HCT116 (cell line): ENCODE measurements around the gene ZFP14. TPM values are rescaled to one million over a fixed set of nuclear protein-coding genes. Genes with fewer than 3 reads are reported as not detected.

Experiments
- ATAC-seq: fragments of 200-7000 bp; cut with Tn5 transposase; 2 replicates; pipeline ENCODE4 v1.9.1; 2020; ENCODE audit warnings: mild to moderate bottlenecking, moderate library complexity
- BruUV-seq: library from RNA; stranded (reverse); fragments of 400-500 nt; replicated peaks from 2 replicates; lab custom pipeline; 2021; lab: Mats Ljungman, UMichigan
- CTCF ChIA-PET: fragments of 300-600 bp; sonication (Branson Sonifier 250); formaldehyde crosslinking; loops from one replicate; lab custom pipeline; 2021; ENCODE audit warnings: antibody characterized with exemption; lab: Charles Lee
- POLR2A ChIA-PET: fragments of 300-600, 350-600 bp; sonication (Branson Sonifier 250); formaldehyde crosslinking; loops from one replicate; lab custom pipeline; 2021; ENCODE audit warnings: antibody characterized with exemption; lab: Charles Lee
- RAD21 ChIA-PET, 2 experiments: fragments of 300-600 bp; sonication (Branson Sonifier 250); formaldehyde crosslinking; loops; one replicate each; lab custom pipeline; 2023; ENCODE audit warnings: low total read pairs in 2 of 2; ENCODE audit not compliant: uncharacterized antibody in 2 of 2, unreplicated experiment in 2 of 2, low non-redundant PET in 1 of 2; lab: Charles Lee
- DNase-seq: peaks from one replicate; pipeline ENCODE4 v3.0.0-alpha.2; 2010; ENCODE audit warnings: low read depth, low spot score
- H2AFZ ChIP-seq: fragments of 200-600 bp; shearing (Covaris generic), sonication (generic); 2 replicates; pipeline ENCODE4 v1.6.1; 2017; ENCODE audit warnings: low read depth, mixed run types, mixed read lengths, antibody characterized with exemption, low read length; ENCODE audit not compliant: poor library complexity, severe bottlenecking
- H3K27ac ChIP-seq: 2 replicates; pipeline ENCODE4 v1.5.1; 2012; ENCODE audit warnings: low read depth, low read length
- H3K27me3 ChIP-seq: fragments of 200-600 bp; sonication (generic); 2 replicates; pipeline ENCODE4 v1.6.1; 2016; ENCODE audit warnings: mixed run types, low read length, mixed read lengths; ENCODE audit not compliant: insufficient read depth
- H3K36me3 ChIP-seq, 2 experiments: fragments of 200-500 bp in 1 of 2; fragments of 200-600 bp in 1 of 2; sonication (Bioruptor generic) in 1 of 2; sonication (generic) in 1 of 2; 2 replicates each; pipeline versions ENCODE4 v1.5.1 to v1.6.1; 2014 to 2016; ENCODE audit warnings: low read length in 2 of 2, inconsistent platforms in 1 of 2, mixed read lengths in 1 of 2, mixed run types in 1 of 2; ENCODE audit not compliant: insufficient read depth in 2 of 2, control insufficient read depth in 1 of 2
- H3K4me1 ChIP-seq, 2 experiments: fragments of 200-600 bp in 1 of 2; sonication (generic) in 1 of 2; 2 replicates each; pipeline versions ENCODE4 v1.5.1 to v1.6.1; 2012 to 2017; ENCODE audit warnings: low read length in 2 of 2, inconsistent platforms in 1 of 2, mild to moderate bottlenecking in 1 of 2, mixed read lengths in 1 of 2, mixed run types in 1 of 2, moderate library complexity in 1 of 2; ENCODE audit not compliant: insufficient read depth in 2 of 2, control insufficient read depth in 1 of 2
- H3K4me2 ChIP-seq: fragments of 200-600 bp; sonication (generic); 2 replicates; pipeline ENCODE4 v1.6.1; 2017; ENCODE audit warnings: mixed run types, low read length, mixed read lengths
- H3K4me3 ChIP-seq, 2 experiments: fragments of 200-600 bp in 1 of 2; sonication (generic) in 1 of 2; replicated peaks in 1 of 2; 2 replicates each; pipeline ENCODE4 v1.5.1; 2011 to 2016; ENCODE audit warnings: low read length in 2 of 2, control low read depth in 1 of 2, low read depth in 1 of 2, mild to moderate bottlenecking in 1 of 2, mixed read lengths in 1 of 2, mixed run types in 1 of 2
- H3K79me2 ChIP-seq: fragments of 200-600 bp; sonication (generic); 2 replicates; pipeline ENCODE4 v1.6.1; 2017; ENCODE audit warnings: mild to moderate bottlenecking, mixed run types, low read length, moderate library complexity, mixed read lengths; ENCODE audit not compliant: insufficient read depth
- H3K9ac ChIP-seq: fragments of 200-600 bp; sonication (generic); 2 replicates; pipeline ENCODE4 v1.6.1; 2016; ENCODE audit warnings: low read length, mixed read lengths
- H3K9me2 ChIP-seq: fragments of 200-600 bp; sonication (generic), shearing (Covaris generic); 2 replicates; pipeline ENCODE4 v1.6.1; 2017; ENCODE audit warnings: mixed run types, mild to moderate bottlenecking, moderate library complexity; ENCODE audit not compliant: insufficient read depth
- H3K9me3 ChIP-seq, 2 experiments: fragments of 200-500 bp in 1 of 2; fragments of 200-600 bp in 1 of 2; sonication (Bioruptor generic) in 1 of 2; sonication (generic) in 1 of 2; 2 replicates each; pipeline ENCODE4 v1.6.1; 2014 to 2017; ENCODE audit warnings: low read length in 2 of 2, mixed read lengths in 2 of 2, inconsistent platforms in 1 of 2, low read depth in 1 of 2, mild to moderate bottlenecking in 1 of 2, mixed run types in 1 of 2, moderate library complexity in 1 of 2; ENCODE audit not compliant: control insufficient read depth in 1 of 2, insufficient read depth in 1 of 2
- H4K20me1 ChIP-seq: fragments of 200-600 bp; sonication (generic), shearing (Covaris generic); 2 replicates; pipeline ENCODE4 v1.6.1; 2017; ENCODE audit warnings: mixed run types, mild to moderate bottlenecking, moderate library complexity; ENCODE audit not compliant: insufficient read depth
- CTCF ChIP-seq, 3 experiments: fragments of 200-600 bp in 1 of 3; sonication (generic) in 1 of 3; IDR thresholded peaks in 2 of 3; conservative IDR thresholded peaks in 1 of 3; 2 replicates each; pipeline ENCODE4 v1.5.1; 2012 to 2017; ENCODE audit warnings: low read depth in 2 of 3, low read length in 2 of 3, antibody characterized with exemption in 1 of 3, borderline replicate concordance in 1 of 3, control low read depth in 1 of 3, mild to moderate bottlenecking in 1 of 3, mixed read lengths in 1 of 3, mixed run types in 1 of 3, moderate library complexity in 1 of 3; ENCODE audit not compliant: insufficient read depth in 1 of 3
- ELF1 ChIP-seq: IDR thresholded peaks from 2 replicates; pipeline ENCODE4 v1.6.1; 2012; ENCODE audit warnings: low read depth, borderline replicate concordance
- FOSL1 ChIP-seq: IDR thresholded peaks from 2 replicates; pipeline ENCODE4 v1.6.1; 2012; ENCODE audit warnings: low read depth
- POLR2AphosphoS5 ChIP-seq: IDR thresholded peaks from 2 replicates; pipeline ENCODE4 v1.6.1; 2011; ENCODE audit warnings: mild to moderate bottlenecking, low read depth, low read length, moderate library complexity
- RAD21 ChIP-seq: IDR thresholded peaks from 2 replicates; pipeline ENCODE4 v1.6.1; 2012; ENCODE audit warnings: low read depth, mild to moderate bottlenecking
- REST ChIP-seq: IDR thresholded peaks from 2 replicates; pipeline ENCODE4 v1.6.1; 2012; ENCODE audit warnings: low read depth
- SIN3A ChIP-seq: IDR thresholded peaks from 2 replicates; pipeline ENCODE4 v1.6.1; 2012; ENCODE audit warnings: low read depth
- SRF ChIP-seq: IDR thresholded peaks from 2 replicates; pipeline ENCODE4 v1.6.1; 2012; ENCODE audit warnings: low read depth
- YY1 ChIP-seq: IDR thresholded peaks from 2 replicates; pipeline ENCODE4 v1.6.1; 2011; ENCODE audit warnings: low read length, low read depth, moderate library complexity, mild to moderate bottlenecking; ENCODE audit not compliant: insufficient replicate concordance; ENCODE audit errors: extremely low read depth
- ZFX ChIP-seq: fragments of 450-650 bp; IDR thresholded peaks from 2 replicates; pipeline ENCODE4 v1.6.1; 2017
- intact Hi-C: fragments of 100-400 bp; cut with micrococcal nuclease; formaldehyde crosslinking; loops from 2 replicates; pipeline ENCODE4 v1.10.0; 2022
- total RNA-seq: library from RNA; stranded (reverse); gene quantifications from one replicate; pipeline ENCODE4 v1.2.1, GENCODE V29; 2021; ENCODE audit not compliant: unreplicated experiment
- TF ChIP-seq, protein P1 (sequence below): IDR thresholded peaks from 2 replicates; pipeline ENCODE4 v1.6.1; 2012
- TF ChIP-seq, protein P2 (sequence below): IDR thresholded peaks from 2 replicates; pipeline ENCODE4 v1.6.1; 2012
- TF ChIP-seq, protein P3 (sequence below): IDR thresholded peaks from 2 replicates; pipeline ENCODE4 v1.6.1; 2011; ENCODE audit warnings: mild to moderate bottlenecking, low read length, moderate library complexity; ENCODE audit not compliant: insufficient replicate concordance; ENCODE audit errors: extremely low read depth

The ZFP14 gene
- total RNA-seq, 1 experiment from 2014 or later: 2.8 TPM

GRCh38 chr19:36398571-36398970 is 19.6 kb upstream of the ZFP14 start:
- ChIA-PET RAD21 (no interaction called here), POLR2A (no interaction called here), CTCF (no interaction called here)
- no peaks in the 10 kb centered on the region for H3K4me1 ChIP-seq
- H3K27me3 ChIP-seq: no peaks in the 10 kb centered on the region
- no peak for ATAC-seq
- H3K9ac ChIP-seq: no peak overlapping the region
- H3K36me3 ChIP-seq: no peaks in the 10 kb centered on the region
- no peaks in the 10 kb centered on the region for H4K20me1 ChIP-seq
- H3K4me2 ChIP-seq: no peak overlapping the region
- TF ChIP-seq ELF1: no peak
- TF ChIP-seq ZFX: no peak
- no peak for TF ChIP-seq REST
- TF ChIP-seq, protein P1, sequence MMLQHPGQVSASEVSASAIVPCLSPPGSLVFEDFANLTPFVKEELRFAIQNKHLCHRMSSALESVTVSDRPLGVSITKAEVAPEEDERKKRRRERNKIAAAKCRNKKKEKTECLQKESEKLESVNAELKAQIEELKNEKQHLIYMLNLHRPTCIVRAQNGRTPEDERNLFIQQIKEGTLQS: no peak
- TF ChIP-seq FOSL1: no peak
- no peak for TF ChIP-seq SIN3A
- no peak for TF ChIP-seq RAD21
- TF ChIP-seq CTCF (IDR thresholded peaks at IDR 0.05 in 2 of 3, conservative IDR thresholded peaks at IDR 0.05 in 1 of 3; ENCODE audit: borderline replicate concordance in 1 of 3, insufficient read depth in 1 of 3, low read depth in 2 of 3, low read length in 2 of 3): no peak
- TF ChIP-seq, protein P2, sequence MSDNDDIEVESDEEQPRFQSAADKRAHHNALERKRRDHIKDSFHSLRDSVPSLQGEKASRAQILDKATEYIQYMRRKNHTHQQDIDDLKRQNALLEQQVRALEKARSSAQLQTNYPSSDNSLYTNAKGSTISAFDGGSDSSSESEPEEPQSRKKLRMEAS: no peak
- TF ChIP-seq, protein P3, sequence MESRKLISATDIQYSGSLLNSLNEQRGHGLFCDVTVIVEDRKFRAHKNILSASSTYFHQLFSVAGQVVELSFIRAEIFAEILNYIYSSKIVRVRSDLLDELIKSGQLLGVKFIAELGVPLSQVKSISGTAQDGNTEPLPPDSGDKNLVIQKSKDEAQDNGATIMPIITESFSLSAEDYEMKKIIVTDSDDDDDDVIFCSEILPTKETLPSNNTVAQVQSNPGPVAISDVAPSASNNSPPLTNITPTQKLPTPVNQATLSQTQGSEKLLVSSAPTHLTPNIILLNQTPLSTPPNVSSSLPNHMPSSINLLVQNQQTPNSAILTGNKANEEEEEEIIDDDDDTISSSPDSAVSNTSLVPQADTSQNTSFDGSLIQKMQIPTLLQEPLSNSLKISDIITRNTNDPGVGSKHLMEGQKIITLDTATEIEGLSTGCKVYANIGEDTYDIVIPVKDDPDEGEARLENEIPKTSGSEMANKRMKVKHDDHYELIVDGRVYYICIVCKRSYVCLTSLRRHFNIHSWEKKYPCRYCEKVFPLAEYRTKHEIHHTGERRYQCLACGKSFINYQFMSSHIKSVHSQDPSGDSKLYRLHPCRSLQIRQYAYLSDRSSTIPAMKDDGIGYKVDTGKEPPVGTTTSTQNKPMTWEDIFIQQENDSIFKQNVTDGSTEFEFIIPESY: no peak
- no peak for TF ChIP-seq SRF
- no peak for TF ChIP-seq POLR2AphosphoS5
- TF ChIP-seq YY1: no peak
- no peak overlapping the region for H3K4me3 ChIP-seq
- H3K9me3 ChIP-seq: peaks cover under 1 to 20% of the 10 kb centered on the region in 2 experiments; a peak in 1 of 4 replicates
- no peak overlapping the region for H2AFZ ChIP-seq
- no peaks in the 10 kb centered on the region for H3K9me2 ChIP-seq
- DNase-seq: no peak
- BruUV-seq: no TSS peak
- H3K79me2 ChIP-seq: no peaks in the 10 kb centered on the region
- H3K27ac ChIP-seq: no peak overlapping the region
- intact Hi-C loops: no loop called here
